GM21381 (cell line): ENCODE measurements around the gene CCDC78.

Experiments
- ATAC-seq: cut with Tn5 transposase; IDR thresholded peaks from one replicate; pipeline ENCODE4 v1.9.1; 2021; ENCODE audit warnings: mild to moderate bottlenecking, moderate library complexity; ENCODE audit not compliant: unreplicated experiment

The CCDC78 gene

DNA sequence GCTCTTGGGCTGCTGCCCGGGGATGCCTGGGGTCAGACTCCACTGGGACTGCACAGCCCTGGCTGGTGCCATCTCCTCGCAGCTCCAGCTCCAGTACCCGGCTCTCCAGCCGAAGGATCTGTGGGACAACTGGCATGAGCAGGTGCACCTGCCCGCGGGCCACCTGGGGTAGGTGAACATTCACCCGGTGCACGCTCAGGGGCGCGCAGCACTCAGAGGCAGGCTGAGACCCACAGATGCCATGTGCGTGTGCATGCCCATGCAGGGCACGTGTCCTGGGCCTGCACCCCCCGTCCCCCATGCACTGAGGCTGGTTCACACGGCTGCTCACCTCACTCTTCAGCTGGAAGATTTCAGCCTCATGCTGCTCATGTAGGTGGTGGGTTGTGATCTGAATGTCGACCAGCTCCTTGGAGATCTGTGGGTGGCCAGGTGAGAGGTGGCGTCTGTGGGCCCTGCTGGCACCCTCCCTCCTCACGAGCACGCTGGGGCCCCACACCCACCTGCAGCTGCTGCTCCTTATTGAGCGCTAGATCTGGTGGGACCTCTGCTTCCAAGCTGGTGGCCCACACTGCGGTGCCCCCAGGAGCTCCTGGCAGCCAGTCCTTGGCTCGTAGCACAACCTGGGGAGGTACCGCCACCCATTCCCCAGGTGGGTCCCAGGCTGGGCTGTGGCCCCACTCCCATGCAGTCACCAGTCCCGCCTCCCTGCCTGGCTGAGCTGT, 618 bp downstream of the CCDC78 start:
- no peak for ATAC-seq

DNA sequence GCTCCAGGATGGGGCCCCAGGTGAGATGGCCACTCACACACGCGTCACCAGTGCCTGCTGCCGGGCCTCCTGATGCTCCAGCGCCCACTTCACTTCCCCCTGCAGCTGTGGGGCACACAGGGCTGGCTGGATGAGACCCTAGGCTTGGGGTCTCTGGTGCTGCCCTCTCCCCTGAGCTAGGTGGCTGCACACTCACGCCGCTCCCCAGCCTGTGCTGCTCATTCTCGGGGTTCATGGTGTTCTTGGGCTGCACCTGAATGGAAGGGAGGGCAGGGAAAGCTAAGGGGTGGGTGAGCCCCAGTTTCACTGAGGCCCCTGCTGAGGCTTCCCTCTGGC, 1.2 kb downstream of the CCDC78 start:
- ATAC-seq: no peak

DNA sequence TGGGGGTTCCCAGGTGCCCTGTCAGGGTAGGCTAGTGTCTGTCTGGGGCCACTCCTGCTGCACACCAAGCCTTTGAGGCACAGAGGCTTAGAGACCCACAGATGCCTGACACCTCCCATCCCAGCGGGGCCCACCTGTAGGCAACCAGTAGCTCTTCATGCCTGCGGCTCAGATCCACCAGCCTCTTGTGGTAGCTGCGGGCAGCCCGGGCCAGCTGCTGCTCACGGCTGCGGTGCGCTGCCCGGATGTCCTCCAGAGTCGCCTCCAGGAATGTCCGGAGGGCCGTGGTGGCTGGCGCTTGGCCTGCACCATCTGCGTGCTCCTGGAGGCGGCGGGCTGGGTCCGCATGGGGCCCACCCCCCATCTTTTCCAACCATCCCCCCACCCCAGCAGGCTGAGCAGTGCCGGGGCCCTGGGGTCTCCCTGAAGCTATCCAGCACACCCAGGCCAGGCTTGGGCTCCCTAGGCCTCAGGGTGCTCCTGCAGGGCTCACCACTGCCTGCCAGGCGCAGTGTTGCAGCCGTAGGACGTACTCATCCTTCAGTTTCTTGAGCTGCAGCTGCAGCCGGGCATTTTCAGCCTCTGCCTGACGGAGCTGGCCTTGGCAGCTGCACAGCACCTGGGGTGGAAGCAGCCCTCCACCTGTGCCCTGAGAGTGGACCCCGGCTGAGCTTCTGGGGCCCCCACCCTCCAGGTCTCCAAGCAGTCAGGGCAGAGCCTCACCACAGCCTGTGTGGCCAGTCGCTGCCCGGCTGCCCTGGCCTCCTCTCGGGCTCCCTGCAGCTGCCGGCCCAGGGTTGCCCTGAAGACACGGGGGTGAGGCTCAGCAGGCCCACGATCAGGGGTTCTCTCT, 1.8 kb downstream of the CCDC78 start:
- no peak for ATAC-seq

DNA sequence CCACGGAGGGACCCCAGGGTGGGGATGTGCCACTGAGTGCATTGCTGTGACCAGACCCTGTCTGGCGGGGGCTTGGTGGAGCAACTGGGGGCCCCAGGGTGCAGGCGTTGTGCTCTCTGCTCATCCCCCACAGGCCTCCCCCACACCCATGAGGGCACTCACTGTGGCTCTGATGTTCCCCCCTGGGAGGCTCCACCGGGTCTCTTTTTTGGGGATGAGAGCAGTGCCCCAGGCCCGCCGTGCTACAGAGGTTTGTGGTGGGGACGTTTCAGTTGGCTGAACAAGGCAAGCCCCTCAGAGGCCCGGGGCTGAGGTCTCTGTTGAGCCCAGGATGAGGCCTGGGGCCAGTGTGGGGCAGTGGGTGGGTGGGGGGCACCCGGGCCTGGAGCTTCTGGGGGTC, 2.5 kb downstream of the CCDC78 start:
- ATAC-seq: no peak

DNA sequence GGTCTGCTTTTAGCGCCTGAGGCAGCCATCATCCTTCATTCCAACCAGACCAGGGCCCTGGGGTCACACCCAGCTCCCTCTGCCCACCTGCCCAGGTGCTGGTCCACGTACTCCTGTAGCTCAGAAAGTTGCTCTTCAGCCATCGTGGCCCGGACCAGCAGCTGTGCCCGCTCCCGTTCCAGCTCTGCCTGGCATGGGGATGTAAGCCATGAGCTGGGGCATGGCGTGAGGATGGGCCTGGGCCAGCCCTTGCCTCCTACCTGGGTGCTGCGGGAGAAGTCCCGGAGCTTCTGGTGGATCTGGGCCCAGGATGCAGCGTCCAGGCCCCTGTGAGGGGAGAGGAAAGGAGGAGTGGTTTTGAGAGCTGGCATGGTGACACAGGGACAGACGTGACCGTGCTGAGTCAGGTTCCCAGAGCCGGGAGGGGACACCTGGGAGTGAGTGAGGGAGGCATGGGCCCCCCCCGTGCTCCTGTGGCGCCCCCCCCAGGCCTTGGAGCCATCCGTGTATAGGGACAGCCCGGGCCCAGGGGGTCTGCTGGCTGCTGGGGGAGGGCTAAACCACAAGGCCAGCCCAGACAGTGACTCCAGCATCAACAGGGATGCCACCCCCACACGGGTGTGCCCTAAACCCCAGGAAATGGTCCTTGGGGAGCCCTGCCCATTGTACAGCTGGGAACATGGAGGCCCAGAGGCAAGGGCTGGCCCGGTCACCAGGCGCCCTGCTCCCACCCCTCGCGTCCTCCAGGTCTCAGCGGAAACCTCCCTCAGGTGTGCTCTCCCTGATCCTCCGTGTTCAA, 3.2 kb downstream of the CCDC78 start:
- no peak for ATAC-seq

DNA sequence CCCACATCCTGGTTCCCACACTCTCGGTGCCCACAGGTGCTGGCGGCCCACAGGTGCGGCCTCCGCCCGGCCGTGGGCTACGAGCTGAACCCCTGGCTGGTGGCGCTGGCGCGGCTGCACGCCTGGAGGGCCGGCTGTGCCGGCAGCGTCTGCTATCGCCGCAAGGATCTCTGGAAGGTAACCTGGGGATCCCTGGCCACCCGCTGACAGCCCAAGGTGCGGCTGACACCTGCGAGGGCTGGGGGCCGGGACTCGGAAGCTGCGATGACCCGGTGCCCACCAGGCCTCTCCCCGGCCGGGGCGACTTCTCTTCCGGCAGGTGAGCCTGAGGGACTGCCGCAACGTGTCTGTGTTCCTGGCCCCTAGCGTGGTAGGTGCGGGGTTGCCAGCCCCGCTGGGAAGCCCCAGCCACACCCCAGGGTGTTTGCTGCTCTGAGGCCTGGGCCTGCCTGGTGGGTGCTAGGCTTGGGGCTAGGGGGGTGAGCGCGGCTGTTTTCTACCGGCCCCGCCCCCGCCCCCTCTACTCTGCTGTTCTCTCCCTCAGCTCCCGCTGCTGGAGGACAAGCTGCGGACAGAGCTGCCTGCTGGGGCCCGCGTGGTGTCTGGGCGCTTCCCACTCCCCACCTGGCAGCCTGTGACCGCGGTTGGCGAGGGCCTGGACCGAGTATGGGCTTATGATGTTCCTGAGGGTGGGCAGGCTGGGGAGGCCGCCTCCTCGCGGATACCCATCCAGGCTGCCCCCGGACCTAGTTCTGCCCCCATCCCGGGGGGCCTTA, 4.3 kb downstream of the CCDC78 start:
- no peak for ATAC-seq

DNA sequence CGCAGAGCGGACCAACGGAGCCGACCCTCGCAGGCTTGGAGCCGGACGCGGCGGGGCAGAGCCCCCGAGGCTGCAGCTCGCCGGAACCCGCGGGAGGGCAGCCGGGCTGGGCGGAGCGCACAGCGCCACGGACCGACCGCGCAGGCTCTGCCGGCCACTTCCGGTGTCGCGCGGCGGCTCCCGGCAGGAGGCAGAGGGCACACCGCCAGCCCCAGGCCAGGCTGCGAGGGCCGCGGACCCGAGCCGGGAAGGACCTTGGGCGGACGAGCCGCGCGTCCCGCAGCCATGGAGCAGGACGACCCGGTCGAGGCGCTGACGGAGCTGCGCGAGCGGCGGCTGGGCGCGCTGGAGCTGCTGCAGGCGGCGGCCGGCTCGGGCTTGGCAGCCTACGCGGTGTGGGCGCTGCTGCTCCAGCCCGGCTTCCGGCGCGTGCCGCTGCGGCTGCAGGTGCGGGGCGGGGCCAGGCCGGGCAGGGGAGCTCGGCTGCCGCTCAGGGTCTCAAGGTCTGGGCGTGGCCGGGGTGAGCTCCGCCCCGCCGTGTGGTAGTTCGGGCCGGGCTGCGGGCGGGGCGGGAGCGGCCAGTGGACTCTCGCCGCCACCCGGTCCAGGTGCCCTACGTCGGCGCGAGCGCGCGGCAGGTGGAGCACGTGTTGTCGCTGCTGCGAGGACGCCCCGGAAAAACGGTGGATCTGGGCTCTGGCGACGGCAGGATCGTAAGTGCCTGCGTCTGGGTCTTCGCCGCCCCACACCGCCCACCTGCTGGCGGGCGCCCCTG, 5.1 kb downstream of the CCDC78 start, which contains the start of gene ANTKMT:
Gene ANTKMT (plus strand): TSS at position 157 of the 775 bp plus-strand sequence. CDS start 129 bp downstream, at position 286.
- ATAC-seq: peak; percentile 68

DNA sequence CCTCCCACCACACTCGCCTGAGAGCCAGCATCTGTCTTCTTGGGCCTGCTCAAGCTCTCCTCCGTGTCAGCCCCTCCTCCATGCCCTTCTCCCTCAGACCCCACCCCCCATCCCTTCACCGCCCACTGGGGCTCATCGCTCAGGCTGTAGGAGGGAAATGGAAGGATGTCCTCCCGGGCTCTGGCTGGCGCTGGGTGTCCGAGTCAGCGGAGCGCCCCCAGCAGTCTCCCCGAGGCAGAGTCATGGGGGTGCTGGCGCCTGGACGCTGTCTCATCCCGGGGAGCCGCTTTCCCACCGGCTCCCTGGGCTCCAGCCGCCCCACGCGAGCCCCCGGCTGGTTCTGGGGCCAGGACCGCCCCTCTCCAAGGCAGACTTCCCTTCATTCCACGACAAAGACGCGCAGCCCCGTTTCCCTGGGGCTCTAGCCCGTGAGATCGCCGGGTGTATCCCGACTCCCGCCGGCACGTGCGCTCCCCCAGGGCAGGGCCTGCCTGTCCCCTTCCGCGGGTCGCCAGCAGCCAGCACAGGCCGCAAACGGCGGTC, 5.7 kb downstream of the CCDC78 start:
- ATAC-seq: peak; percentile 16

DNA sequence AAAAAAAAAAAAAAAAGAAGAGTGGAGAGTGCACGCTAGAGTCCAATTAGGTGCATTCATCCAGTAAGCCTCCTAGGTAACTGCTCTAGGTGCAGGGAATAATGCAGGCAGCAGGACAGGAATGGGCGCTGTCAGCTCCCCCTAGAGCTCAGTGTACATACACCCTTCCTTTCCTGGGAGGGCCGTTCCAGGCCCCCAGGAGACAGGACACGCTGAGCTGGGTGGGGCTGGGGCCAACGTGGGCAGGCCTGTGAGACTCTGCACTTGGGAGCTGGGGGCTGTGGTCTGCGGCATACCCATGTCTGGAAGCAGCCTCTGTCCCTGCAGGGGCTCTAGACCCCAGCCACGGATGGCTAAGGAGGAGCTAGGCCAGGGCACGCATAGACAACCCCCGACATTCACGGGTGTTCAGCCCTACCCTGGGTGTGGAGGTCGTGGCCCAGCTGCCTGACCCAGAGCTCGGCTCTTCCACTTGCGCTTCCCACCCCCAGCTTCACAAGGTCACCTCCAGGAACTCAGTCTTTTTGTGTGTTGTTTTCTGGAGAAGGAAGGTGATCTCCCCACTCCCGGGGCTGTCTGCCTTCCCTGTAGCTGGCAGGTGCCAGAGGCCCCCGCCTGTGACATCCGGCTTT, 6.3 kb downstream of the CCDC78 start:
- no peak for ATAC-seq

DNA sequence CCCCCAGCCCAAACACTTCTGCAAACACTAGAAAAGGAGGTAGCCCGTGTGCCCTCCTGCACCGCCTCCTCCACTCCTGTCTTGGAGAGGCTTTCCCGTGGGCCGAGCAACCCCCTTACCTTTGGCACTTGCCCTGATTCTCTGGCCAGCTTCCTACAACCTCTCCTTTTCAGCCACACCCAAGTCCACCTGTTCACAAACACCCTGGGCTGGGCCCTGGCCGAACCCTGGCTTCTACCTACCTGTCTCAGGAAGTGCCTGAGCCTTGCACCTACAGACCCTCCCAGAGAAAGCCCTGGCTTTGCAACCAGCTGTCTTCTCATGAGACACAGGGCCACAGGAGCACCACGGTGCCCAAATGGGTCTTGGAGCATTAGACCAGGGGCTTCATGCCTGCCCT, 7.3 kb downstream of the CCDC78 start:
- ATAC-seq: no peak

DNA sequence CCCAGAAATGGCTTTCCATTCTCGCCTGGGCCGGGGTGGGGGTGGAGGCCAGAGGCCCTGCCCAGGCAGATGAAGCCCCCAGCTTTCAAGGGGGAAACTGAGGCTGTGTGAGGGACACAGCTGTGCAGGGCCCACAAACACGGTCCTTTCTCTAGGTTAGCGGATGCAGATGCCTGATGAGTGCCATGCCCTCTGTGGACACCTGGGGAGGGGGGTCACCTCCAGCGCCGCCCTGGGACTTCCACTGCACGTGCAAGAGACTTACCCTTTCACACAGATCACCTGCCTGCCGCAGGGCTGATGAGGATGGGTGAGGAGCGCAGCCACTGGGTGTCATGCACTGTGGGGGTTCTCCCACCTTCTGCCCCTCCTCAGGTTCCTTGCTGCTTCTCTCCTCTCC, 7.9 kb downstream of the CCDC78 start:
- ATAC-seq: no peak

DNA sequence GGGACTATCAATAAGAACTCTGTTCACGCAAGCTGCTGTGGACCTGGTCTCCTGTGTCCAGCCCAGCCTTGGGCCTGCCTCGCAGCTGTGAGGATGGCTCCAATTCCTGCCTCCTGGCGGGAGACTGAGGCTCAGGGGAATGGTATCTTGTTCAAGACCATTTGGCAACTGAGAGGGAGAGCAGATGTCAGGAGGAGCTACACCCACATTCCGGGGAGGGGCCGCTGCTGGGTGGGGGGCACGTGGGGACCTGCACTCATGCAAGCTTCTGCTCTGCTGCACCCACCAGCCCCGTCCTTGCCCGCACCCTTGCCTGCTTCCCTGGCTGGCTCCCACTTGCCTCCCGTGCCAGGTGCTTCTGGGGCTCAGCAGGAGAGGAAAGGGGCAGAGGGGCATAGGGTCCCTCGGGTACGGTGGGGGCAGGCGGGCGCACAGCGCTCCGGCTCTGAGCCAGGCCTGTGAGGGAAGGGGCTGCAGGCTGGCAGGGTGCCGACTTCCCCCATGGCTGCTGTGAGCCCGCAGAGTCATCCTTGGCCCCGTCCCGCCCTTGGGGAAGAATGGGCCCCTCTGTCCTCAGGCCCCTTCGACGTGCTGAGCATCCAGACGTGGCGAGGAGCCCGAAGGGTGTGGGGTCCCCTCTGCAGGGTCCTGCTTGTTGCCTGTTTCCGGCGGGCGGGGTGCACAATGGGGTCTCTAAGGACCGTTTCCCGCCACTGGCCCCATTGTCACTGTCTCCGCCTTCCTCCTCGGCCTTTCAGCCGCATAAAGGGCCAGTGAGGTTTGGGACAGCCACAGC, 8.6 kb downstream of the CCDC78 start:
- no peak for ATAC-seq

DNA sequence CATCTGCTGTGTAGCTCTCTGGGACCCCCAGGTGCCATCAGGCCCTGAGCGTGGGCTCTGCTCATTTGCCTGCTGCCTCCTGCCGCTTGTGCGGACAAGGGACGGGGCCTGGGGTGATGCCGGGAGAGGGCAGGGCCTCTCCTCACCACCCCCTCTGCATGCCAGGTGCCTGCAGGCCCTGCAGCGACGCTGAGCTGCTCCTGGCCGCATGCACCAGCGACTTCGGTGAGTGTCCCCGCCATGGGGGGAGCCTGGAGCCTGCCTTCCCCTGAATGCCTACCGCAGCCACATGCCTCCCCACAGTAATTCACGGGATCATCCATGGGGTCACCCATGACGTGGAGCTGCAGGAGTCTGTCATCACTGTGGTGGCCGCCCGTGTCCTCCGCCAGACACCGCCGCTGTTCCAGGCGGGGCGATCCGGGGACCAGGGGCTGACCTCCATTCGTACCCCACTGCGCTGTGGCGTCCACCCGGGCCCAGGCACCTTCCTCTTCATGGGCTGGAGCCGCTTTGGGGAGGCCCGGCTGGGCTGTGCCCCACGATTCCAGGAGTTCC, 9.4 kb downstream of the CCDC78 start:
- no peak for ATAC-seq

DNA sequence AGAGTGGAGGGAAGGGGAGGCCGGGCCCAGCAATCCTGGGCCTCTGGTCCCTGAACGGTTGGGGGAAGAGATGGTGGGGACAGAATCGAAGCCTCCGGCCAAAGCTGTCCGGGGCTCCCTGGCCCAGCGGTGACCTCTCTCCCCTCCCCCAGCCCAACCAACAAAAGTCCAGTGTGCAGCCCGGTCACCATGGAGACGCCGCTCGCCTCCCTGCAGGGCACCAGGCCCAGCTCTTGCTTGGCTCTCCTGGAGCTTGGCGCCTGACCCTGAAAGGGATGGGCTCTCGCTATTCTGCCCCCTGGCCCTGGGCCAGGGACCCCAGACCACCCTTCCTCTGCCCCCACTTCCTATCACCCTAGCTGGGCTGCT, 10.1 kb downstream of the CCDC78 start:
- ATAC-seq: no peak

DNA sequence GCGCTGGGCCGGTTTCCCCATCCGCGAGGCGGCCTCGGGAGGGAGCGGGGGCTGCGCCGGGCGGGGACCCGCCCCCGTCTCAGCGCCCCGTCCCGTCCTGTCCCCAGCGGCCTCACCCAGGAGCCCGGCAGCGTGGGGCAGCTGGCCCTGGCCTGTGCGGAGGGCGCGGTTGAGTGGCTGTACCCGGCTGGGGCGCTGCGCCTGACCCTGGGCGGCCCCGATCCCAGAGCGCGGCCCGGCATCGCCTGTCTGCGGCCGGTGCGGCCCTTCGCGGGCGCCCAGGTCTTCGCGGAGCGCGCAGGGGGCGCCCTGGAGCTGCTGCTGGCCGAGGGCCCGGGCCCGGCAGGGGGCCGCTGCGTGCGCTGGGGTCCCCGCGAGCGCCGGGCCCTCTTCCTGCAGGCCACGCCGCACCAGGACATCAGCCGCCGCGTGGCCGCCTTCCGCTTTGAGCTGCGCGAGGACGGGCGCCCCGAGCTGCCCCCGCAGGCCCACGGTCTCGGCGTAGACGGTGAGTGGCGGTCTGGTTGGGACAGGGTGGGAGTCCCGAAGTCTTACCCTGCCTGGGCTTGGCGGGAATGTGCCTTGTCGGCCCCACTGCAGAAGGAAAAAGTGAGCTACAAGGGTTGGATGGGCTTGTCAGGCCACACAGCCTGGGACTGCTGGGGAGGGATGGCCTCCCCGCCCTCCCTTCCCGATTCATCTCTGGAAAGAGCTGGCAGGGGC, 10.6 kb downstream of the CCDC78 start:
- ATAC-seq: peak; percentile 12

DNA sequence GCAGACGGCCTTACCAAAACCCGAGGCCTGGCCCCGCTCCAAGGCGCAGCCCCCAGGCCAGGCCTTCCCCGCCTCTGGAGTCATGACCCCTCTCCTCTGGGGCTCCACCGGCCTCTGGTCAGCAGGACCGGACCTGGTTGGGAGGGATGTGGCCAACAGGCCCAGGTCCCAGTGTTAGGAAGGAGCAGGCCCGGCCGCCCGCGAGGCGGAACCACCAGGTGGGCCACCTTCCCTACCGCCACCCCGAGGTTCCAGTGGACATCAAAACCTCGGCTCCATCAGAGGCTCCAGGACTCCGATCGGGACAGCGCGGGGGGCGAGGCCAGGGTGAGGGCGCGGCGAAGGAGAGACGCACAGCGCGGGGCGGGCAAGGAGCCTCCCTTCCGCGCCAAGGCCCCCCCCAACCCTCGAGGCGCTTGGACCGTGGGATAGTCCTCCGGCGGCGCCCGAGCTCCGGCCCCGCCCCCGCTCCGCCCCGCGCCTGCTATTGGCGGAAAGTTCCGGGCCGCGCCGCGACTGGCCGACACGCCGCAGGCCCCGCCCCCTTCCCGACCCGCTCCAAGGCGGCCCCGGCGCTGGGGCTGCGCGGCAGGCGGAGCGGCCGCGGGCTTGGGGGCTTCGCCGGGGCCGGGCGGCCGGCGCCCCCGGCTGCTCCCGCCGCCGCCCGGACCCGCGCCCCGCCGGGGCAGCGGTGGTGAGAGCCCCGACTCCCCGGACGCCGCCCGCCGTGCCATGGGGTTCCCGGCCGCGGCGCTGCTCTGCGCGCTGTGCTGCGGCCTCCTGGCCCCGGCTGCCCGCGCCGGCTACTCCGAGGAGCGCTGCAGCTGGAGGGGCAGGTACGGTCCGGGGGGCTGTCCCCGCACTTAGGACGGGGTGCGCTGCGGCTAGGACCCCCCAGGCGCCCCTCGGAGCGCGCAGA, 11.4 kb downstream of the CCDC78 start, which contains the start of gene METRN:
Gene METRN (plus strand): TSS at position 561 of the 919 bp plus-strand sequence. CDS start 172 bp downstream, at position 733.
- peak; percentile 72 for ATAC-seq
